Measurements from ENCODE around the gene NUP214.
"Not testable (repeated sequence)": the region's sequence is repeated elsewhere in the genome, so short reads cannot be mapped to it uniquely, and the experiment has no call there.

Gene NUP214

DNA sequence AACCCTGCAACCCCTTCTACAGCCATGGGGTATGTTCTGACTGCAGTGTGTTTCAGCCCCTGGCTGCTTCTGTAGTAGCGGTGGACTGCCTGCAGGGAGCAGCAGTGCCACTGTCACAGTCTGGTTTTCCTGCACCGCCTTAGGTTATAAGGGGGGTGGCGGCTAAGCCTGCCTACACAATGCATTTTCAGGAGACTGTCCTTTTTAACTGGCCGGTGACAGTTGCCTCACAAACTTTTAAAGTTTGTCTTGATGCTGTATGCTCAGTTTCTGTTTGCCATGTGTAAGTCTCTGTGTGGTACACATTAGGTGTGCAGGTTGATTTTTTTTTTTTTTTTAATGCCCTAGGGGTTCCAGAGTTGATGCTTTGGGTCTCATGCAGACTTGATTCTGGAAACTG is 53.0 kb downstream of the NUP214 start:
- no peak for TF ChIP-seq ZNF274 (IDR thresholded peaks at IDR 0.05; ENCODE audit: low read depth, low read length)
- H3K4me3 ChIP-seq (ENCODE audit: low read length): no peak overlapping the region

GRCh38 chr9:131178926-131179325 is 53.5 kb downstream of the NUP214 start:
- no peak overlapping the region for H3K4me3 ChIP-seq (ENCODE audit: low read length)
- no peak for TF ChIP-seq ZNF274 (IDR thresholded peaks at IDR 0.05; ENCODE audit: low read depth, low read length)

DNA sequence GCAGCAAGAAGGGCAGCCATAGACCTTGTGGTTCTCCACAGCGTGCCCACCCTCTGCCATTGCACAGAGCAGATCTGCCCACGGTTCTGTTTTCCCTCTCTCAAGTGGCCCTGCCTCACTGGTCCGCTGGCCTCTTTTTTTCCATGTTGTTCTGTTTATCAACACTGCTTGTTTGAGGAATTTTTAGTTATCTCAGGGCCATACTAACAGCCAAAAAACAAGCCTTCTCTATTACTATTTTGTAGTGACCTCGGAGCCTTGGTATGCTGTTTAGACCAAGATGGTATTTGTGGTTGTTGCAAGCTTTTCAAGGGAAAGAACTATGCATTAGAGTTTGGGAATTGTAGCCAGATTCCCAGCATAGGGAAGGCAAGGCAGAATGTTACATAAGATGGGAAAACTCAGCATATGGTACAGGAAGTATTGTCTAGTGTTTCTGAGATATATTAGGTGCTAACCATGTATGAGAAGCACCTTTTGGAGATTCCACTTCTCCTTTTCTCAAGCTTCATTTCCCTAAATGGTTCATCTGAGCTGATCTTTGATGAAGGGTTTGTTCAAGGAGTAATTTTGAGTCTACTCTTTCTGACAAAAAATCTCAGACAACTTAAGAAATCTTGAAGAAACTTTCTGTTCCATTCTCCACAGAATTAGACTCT is 54.3 kb downstream of the NUP214 start:
- no peak for TF ChIP-seq ZNF274 (IDR thresholded peaks at IDR 0.05; ENCODE audit: low read depth, low read length)
- no peak overlapping the region for H3K4me3 ChIP-seq (ENCODE audit: low read length)

GRCh38 chr9:131180454-131180853 is 55.1 kb downstream of the NUP214 start:
- H3K4me3 ChIP-seq (ENCODE audit: low read length): no peak overlapping the region
- TF ChIP-seq ZNF274 (IDR thresholded peaks at IDR 0.05; ENCODE audit: low read depth, low read length): no peak

DNA sequence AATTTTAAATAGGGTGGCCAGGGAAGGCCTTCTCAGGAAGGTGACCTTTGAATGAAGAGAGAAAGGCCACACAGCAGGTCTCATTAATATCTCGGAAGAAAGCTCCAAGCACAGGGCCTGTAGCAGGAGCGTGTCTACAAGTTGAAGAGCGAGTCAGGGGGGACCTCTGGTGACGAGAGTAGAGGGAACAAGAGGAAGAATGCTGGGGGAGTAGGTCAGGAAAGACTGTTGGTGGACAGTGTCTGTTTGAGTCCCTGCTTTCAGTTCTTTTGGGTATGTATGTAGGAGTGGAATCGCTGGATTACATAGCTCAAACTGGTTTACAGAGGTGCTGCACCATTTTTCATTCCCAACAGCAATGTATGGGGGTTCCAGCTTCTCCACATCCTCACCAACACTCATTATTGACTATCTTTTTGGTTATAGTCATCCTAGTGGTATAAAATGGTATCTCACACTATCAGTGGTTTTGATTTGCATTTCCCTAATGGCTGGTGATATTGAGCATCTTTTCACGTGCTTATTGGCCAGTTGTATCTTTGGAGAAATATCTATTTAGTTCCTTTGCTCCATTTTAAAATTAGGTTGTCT is 55.8 kb downstream of the NUP214 start:
- H3K4me3 ChIP-seq (ENCODE audit: low read length): no peak overlapping the region
- no peak for TF ChIP-seq ZNF274 (IDR thresholded peaks at IDR 0.05; ENCODE audit: low read depth, low read length)

DNA sequence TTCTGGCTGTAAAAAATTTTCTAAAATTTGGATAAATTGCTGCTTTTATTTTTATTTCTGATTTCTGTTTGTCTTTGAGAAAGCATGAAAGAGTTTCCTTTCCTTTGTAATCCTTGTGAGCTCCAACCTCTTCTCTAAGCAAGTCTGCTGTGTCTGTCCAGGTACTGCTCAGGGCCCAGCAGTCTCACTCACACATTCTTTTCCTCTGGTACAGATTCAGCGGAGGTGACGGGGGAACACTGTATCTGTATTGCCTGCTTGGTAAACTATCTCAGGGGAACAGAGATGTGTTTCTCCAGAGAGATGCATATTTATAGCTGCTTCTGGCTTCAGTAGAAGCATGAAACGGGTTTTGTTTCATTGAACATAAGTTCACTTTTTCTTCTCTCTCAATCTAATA is 60.5 kb downstream of the NUP214 start:
- no peak overlapping the region for H3K4me3 ChIP-seq (ENCODE audit: low read length)
- TF ChIP-seq ZNF274 (IDR thresholded peaks at IDR 0.05; ENCODE audit: low read depth, low read length): no peak

DNA sequence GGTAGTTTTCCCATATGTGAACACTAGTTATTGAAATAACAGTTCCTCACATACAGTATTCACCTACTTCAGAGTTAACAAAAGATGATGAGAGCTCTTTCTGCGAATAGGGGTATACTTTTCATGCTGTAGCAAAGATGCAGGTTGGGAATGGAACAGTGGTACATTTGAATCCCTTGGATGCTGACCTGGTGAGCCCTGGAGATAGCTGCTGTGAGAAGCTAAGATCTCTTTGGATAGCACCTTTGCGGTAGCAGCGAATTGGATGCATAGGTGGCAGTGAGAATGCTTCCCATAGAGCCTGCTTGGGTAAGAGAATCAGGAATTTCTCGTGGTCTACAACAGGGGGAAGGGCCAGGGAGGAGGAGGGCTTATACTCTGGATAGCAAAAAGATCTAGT is 61.2 kb downstream of the NUP214 start:
- no peak overlapping the region for H3K4me3 ChIP-seq (ENCODE audit: low read length)
- TF ChIP-seq ZNF274 (IDR thresholded peaks at IDR 0.05; ENCODE audit: low read depth, low read length): no peak

DNA sequence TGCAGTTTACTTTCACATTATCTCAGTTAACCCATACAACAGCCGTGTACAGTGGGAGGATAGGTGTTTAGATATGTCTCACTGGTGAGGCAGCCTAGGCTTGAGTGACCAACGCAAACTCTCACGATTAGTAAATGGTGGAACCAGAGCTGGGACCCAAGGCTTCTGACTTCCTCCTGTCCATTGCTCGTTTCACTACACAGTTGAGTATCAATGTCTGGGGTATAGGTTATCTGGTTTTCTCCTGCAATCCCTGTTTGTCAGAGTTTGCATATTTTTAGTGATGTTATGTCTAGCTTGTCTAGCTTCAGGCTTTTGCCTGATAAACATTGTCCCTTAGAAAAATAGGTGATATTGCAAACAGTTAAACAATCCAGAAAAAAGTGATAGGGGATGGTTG is 62.6 kb downstream of the NUP214 start:
- no peak for TF ChIP-seq ZNF274 (IDR thresholded peaks at IDR 0.05; ENCODE audit: low read depth, low read length)

GRCh38 chr9:131188976-131189375 is 63.6 kb downstream of the NUP214 start:
- TF ChIP-seq ZNF274 (IDR thresholded peaks at IDR 0.05; ENCODE audit: low read depth, low read length): no peak
- no peak overlapping the region for H3K4me3 ChIP-seq (ENCODE audit: low read length)

More for the DNA sequence above, 62.6 kb downstream of the NUP214 start:
- H3K4me3 ChIP-seq (ENCODE audit: low read length): no peak overlapping the region

GRCh38 chr9:131190191-131190590 is 64.8 kb downstream of the NUP214 start:
- no peak overlapping the region for H3K4me3 ChIP-seq (ENCODE audit: low read length)
- no peak for TF ChIP-seq ZNF274 (IDR thresholded peaks at IDR 0.05; ENCODE audit: low read depth, low read length)

- not testable (repeated sequence) for H3K4me3 ChIP-seq (ENCODE audit: low read length)
Measured at GRCh38 chr9:131191032-131191431, 65.6 kb downstream of the NUP214 start.

- no peak overlapping the region for H3K4me3 ChIP-seq (ENCODE audit: low read length)
- TF ChIP-seq ZNF274 (IDR thresholded peaks at IDR 0.05; ENCODE audit: low read depth, low read length): no peak
Measured at GRCh38 chr9:131191857-131192256, 66.5 kb downstream of the NUP214 start.

- no peak overlapping the region for H3K4me3 ChIP-seq (ENCODE audit: low read length)
- TF ChIP-seq ZNF274 (IDR thresholded peaks at IDR 0.05; ENCODE audit: low read depth, low read length): no peak
Measured at GRCh38 chr9:131193051-131193450, 67.7 kb downstream of the NUP214 start.

DNA sequence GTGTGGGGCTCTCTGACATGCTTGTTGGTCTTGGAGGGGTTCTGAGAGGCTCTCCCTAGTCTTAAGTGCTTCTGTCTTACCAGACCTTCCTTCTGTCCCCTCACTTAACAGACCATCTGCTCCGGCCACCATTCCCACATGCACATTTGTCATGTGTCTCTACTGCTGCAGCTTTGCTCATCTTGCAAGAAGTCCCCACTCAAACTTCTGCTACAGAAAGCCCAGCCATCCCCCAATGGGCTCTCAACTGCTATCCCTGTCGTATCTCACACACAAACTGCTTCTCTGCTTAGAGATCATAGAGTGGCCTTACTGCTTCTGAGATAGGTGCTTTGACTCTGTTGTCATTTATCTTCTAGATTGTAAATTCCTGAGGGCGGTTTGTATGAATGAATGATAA is 69.4 kb downstream of the NUP214 start:
- TF ChIP-seq ZNF274 (IDR thresholded peaks at IDR 0.05; ENCODE audit: low read depth, low read length): no peak
- H3K4me3 ChIP-seq (ENCODE audit: low read length): no peak overlapping the region

DNA sequence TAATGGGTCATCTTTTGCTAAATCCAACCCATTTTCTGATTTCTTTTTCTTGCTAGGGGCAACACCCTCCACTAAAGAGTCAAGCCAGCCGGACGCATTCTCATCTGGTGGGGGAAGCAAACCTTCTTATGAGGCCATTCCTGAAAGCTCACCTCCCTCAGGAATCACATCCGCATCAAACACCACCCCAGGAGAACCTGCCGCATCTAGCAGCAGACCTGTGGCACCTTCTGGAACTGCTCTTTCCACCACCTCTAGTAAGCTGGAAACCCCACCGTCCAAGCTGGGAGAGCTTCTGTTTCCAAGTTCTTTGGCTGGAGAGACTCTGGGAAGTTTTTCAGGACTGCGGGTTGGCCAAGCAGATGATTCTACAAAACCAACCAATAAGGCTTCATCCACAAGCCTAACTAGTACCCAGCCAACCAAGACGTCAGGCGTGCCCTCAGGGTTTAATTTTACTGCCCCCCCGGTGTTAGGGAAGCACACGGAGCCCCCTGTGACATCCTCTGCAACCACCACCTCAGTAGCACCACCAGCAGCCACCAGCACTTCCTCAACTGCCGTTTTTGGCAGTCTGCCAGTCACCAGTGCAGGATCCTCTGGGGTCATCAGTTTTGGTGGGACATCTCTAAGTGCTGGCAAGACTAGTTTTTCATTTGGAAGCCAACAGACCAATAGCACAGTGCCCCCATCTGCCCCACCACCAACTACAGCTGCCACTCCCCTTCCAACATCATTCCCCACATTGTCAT is 72.0 kb downstream of the NUP214 start:
- TF ChIP-seq ZNF274 (IDR thresholded peaks at IDR 0.05; ENCODE audit: low read depth, low read length): no peak
- no peak overlapping the region for H3K4me3 ChIP-seq (ENCODE audit: low read length)

Data from GM08714 (cell line).